Measurements from ENCODE around the gene PREB. TPM values are rescaled to one million over a fixed set of nuclear protein-coding genes. Genes with fewer than 3 reads are reported as not detected.
"Not testable (repeated sequence)": the region's sequence is repeated elsewhere in the genome, so short reads cannot be mapped to it uniquely, and the experiment has no call there.

Gene PREB
- total RNA-seq, 1 donor from 2014 or later: 25.1 TPM

DNA sequence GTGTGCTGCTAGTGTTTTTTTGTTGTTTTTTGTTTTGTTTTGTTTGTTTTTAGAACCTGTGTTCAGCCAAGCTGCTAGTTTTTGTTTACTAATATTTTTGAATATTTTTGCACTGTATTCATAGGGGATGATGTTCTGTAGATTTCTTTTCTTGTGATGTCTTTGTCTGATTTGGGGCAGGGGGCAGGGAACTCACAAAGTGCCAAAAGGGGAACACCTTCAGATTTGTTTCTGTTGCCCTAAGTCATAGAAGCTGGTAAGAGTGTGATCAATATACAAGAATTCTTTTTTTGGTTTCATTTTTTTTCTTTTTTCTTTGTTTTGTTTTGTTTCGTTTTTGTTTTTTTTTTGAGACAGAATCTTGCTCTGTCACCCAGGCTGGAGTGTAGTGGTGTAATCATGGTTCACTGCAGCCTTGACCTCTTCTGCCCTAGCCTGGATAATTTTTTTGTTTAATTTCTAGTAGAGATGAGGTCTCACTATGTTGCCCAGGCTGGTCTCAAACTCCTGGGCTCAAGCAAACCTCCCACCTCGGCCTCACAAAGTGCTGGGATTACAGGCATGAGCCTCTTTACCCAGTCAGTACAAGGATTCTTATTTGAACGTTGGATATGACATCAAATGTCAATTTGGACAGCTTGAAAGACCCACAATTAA, 45.0 kb upstream of the PREB start:
- no peaks in the 10 kb centered on the region for H3K79me2 ChIP-seq (ENCODE audit: low read depth)
- H3K9me3 ChIP-seq (ENCODE audit: low read depth): no peaks in the 10 kb centered on the region
- no peak overlapping the region for H3K9ac ChIP-seq
- peaks cover 3% of the 10 kb centered on the region for H3K4me1 Mint-ChIP-seq
- H3K9me3 Mint-ChIP-seq: no peaks in the 10 kb centered on the region
- TF ChIP-seq EZH2 (IDR thresholded peaks at IDR 0.05): no peak
- TF ChIP-seq, protein P1, sequence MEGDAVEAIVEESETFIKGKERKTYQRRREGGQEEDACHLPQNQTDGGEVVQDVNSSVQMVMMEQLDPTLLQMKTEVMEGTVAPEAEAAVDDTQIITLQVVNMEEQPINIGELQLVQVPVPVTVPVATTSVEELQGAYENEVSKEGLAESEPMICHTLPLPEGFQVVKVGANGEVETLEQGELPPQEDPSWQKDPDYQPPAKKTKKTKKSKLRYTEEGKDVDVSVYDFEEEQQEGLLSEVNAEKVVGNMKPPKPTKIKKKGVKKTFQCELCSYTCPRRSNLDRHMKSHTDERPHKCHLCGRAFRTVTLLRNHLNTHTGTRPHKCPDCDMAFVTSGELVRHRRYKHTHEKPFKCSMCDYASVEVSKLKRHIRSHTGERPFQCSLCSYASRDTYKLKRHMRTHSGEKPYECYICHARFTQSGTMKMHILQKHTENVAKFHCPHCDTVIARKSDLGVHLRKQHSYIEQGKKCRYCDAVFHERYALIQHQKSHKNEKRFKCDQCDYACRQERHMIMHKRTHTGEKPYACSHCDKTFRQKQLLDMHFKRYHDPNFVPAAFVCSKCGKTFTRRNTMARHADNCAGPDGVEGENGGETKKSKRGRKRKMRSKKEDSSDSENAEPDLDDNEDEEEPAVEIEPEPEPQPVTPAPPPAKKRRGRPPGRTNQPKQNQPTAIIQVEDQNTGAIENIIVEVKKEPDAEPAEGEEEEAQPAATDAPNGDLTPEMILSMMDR (IDR thresholded peaks at IDR 0.05): no peak
- no peak for TF ChIP-seq EZH2phosphoT487 (IDR thresholded peaks at IDR 0.05)
- no peak overlapping the region for H3K4me3 ChIP-seq
- no peaks in the 10 kb centered on the region for H3F3A ChIP-seq (ENCODE audit: low read depth)
- no peaks in the 10 kb centered on the region for H4K20me1 ChIP-seq (ENCODE audit: low read depth)
- H3K36me3 ChIP-seq: no peaks in the 10 kb centered on the region
- no peaks in the 10 kb centered on the region for H3K27me3 Mint-ChIP-seq (ENCODE audit: insufficient read depth, low read depth)
- DNase-seq (ENCODE audit: low spot score): no peak
- no peak overlapping the region for H3K4me3 Mint-ChIP-seq
- no peaks in the 10 kb centered on the region for H3K36me3 Mint-ChIP-seq
- H3K27ac Mint-ChIP-seq: no peak overlapping the region
- H3K27me3 ChIP-seq: no peaks in the 10 kb centered on the region
- H2AFZ ChIP-seq (replicated peaks): no peak overlapping the region
- no peak overlapping the region for H3K4me2 ChIP-seq
- no peak overlapping the region for H3K27ac ChIP-seq
- H3K4me1 ChIP-seq: no peaks in the 10 kb centered on the region

DNA sequence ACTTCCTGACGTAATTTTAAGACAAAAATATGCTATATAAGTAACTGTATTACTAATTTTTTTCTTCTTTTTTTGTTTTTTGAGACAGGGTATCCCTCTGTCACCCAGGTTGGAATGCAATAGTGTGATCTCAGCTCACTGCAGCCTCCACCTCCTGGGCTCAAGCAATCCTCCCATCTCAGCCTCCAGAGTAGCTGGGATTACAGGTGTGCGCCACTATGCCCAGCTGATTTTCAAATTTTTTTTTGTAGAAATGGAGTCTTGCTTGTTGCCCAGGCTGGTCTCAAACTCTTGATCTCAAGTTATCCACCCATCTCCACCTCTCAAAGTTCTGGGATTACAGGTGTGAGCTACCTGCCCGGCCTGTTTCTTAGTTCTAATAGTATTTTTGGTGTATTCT, 44.0 kb upstream of the PREB start:
- peaks cover 3% of the 10 kb centered on the region for H3K4me1 Mint-ChIP-seq
- Histone ChIP-seq H3K4me3 (no peak overlapping the region), H3K79me2 (ENCODE audit: low read depth) (no peaks in the 10 kb centered on the region), H3K27ac (no peak overlapping the region), H2AFZ (replicated peaks) (no peak overlapping the region), H3K27me3 (peaks cover 5% of the 10 kb centered on the region), H4K20me1 (ENCODE audit: low read depth) (no peaks in the 10 kb centered on the region), H3K4me2 (no peak overlapping the region), H3K36me3 (no peaks in the 10 kb centered on the region), H3F3A (ENCODE audit: low read depth) (no peaks in the 10 kb centered on the region), H3K9ac (no peak overlapping the region), H3K9me3 (ENCODE audit: low read depth) (no peaks in the 10 kb centered on the region), H3K4me1 (no peaks in the 10 kb centered on the region)
- no peaks in the 10 kb centered on the region for H3K36me3 Mint-ChIP-seq
- TF ChIP-seq, protein P1 (IDR thresholded peaks at IDR 0.05): no peak
- no peak for TF ChIP-seq EZH2 (IDR thresholded peaks at IDR 0.05)
- no peak for TF ChIP-seq EZH2phosphoT487 (IDR thresholded peaks at IDR 0.05)
- H3K27me3 Mint-ChIP-seq (ENCODE audit: insufficient read depth, low read depth): no peaks in the 10 kb centered on the region
- no peaks in the 10 kb centered on the region for H3K9me3 Mint-ChIP-seq
- DNase-seq (ENCODE audit: low spot score): no peak
- H3K4me3 Mint-ChIP-seq: no peak overlapping the region
- H3K27ac Mint-ChIP-seq: no peak overlapping the region

DNA sequence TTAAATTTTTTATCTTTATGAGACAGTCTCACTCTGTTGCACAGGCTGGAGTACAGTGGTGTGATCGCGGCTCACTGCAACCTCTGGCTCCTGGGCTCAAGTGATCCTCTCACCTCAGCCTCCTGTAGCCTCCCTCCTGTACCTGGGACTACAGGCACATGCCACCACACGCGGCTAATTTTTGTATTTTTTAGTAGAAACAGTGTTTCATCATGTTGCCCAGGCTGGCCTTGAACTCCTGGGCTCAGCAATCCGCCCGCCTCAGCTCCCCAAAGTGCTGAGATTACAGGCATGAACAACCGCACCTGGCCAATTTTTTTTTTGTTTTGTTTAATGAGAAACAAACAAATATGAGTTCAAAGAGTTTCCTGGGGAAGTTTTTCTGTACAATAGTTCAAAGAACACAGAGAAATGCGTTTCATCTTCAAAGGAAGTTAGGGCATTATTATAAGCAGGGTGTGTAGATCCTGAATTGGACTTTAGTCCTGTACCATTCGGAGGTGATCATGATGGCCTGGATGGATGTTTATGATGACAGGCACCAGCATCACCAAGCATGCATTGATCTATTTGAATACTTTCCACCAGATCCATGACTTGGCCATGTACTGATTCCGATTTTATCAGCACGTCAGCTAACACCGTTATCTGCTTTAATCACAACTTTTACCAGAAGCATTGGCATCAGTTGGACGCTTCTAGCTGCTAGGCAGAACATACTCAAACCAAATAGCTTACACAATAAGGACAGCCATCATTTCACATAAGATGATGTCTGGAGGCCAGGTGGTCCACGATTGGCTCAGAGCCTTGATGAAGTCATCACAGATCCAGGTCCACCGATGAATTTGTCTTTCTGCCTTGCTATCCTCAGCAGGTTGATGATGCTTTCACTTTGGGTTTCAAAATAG, 43.3 kb upstream of the PREB start:
- Histone ChIP-seq H3K9ac (no peak overlapping the region), H3K79me2 (ENCODE audit: low read depth) (no peaks in the 10 kb centered on the region), H3F3A (ENCODE audit: low read depth) (no peaks in the 10 kb centered on the region), H3K4me2 (no peak overlapping the region), H4K20me1 (ENCODE audit: low read depth) (no peaks in the 10 kb centered on the region), H2AFZ (replicated peaks) (no peak overlapping the region), H3K4me3 (no peak overlapping the region), H3K9me3 (ENCODE audit: low read depth) (no peaks in the 10 kb centered on the region), H3K4me1 (no peaks in the 10 kb centered on the region), H3K36me3 (no peaks in the 10 kb centered on the region), H3K27ac (no peak overlapping the region), H3K27me3 (peaks cover 9% of the 10 kb centered on the region)
- Mint-ChIP-seq H3K4me1 (peaks cover 3% of the 10 kb centered on the region), H3K27me3 (ENCODE audit: insufficient read depth, low read depth) (no peaks in the 10 kb centered on the region), H3K27ac (no peak overlapping the region), H3K9me3 (no peaks in the 10 kb centered on the region), H3K4me3 (no peak overlapping the region), H3K36me3 (no peaks in the 10 kb centered on the region)
- TF ChIP-seq EZH2 (IDR thresholded peaks at IDR 0.05) (no peak), EZH2phosphoT487 (IDR thresholded peaks at IDR 0.05) (no peak)
- TF ChIP-seq, protein P1 (IDR thresholded peaks at IDR 0.05): no peak
- no peak for DNase-seq (ENCODE audit: low spot score)

DNA sequence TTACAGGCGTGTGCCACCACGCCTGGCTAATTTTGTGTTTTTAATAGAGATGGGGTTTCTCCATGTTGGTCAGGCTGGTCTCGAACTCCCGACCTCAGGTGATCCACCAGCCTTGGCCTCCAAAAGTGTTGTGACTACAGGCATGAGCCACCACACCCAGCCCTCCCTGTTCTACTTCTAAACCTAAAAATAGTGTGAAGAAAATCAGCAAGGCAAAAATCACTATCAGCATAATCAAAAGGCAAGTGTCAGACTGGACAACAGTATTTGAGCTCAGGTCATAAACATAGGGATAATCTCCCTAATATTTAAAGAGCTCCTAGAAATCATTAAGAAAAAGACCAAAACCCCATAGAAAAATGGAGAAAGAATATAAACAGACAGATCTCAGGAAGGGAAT, 41.3 kb upstream of the PREB start:
- H3K4me1 ChIP-seq; H3K9me3 Mint-ChIP-seq; H3K79me2 ChIP-seq (ENCODE audit: low read depth); H3K4me2 ChIP-seq; H3K27ac ChIP-seq; H3K9ac ChIP-seq; H2AFZ ChIP-seq (replicated peaks); H3K36me3 ChIP-seq; H3K4me1 Mint-ChIP-seq; H3K9me3 ChIP-seq (ENCODE audit: low read depth); H4K20me1 ChIP-seq (ENCODE audit: low read depth); H3K27ac Mint-ChIP-seq; H3K27me3 Mint-ChIP-seq (ENCODE audit: insufficient read depth, low read depth); H3K4me3 Mint-ChIP-seq; H3K4me3 ChIP-seq; H3F3A ChIP-seq (ENCODE audit: low read depth); H3K36me3 Mint-ChIP-seq; DNase-seq (ENCODE audit: low spot score): not testable (repeated sequence)
- peaks cover 11% of the 10 kb centered on the region for H3K27me3 ChIP-seq
